IPS-18a (cell line): ENCODE data around the gene CMIP.
"Not testable (repeated sequence)": the region's sequence is repeated elsewhere in the genome, so short reads cannot be mapped to it uniquely, and the experiment has no call there.

Experiments
- H3K27ac ChIP-seq: one replicate; pipeline ENCODE4 v1.5.1; 2013; ENCODE audit warnings: low read length
- H3K27me3 ChIP-seq: one replicate; pipeline ENCODE4 v1.6.1; 2013; ENCODE audit warnings: mild to moderate bottlenecking, low read length; ENCODE audit not compliant: control insufficient read depth, insufficient read depth
- H3K36me3 ChIP-seq: one replicate; pipeline ENCODE4 v1.6.1; 2013; ENCODE audit warnings: low read depth, low read length; ENCODE audit not compliant: control insufficient read depth
- H3K4me1 ChIP-seq: one replicate; pipeline ENCODE4 v1.6.1; 2013; ENCODE audit warnings: low read depth, low read length; ENCODE audit not compliant: control insufficient read depth
- H3K4me3 ChIP-seq: one replicate; pipeline ENCODE4 v1.5.1; 2013; ENCODE audit warnings: low read length
- H3K9ac ChIP-seq: one replicate; pipeline ENCODE4 v1.6.1; 2013; ENCODE audit warnings: mild to moderate bottlenecking, low read length, moderate library complexity
- H3K9me3 ChIP-seq: one replicate; pipeline ENCODE4 v1.6.1; 2013; ENCODE audit warnings: low read depth, low read length; ENCODE audit not compliant: control insufficient read depth

The CMIP gene

GRCh38 chr16:81444448-81445121, at the start of gene CMIP:
CMIP (plus strand) TSS chr16:81444808.
- H3K27ac ChIP-seq, result no peak within 1 kb of the TSS

GRCh38 chr16:81394966-81395655, 49.5 kb upstream of the CMIP start:
- Histone ChIP-seq H3K27ac (no peak overlapping the region), H3K36me3 (no peaks in the 10 kb centered on the region), H3K4me3 (no peak overlapping the region), H3K9me3 (no peaks in the 10 kb centered on the region), H3K4me1 (no peaks in the 10 kb centered on the region), H3K27me3 (no peaks in the 10 kb centered on the region), H3K9ac (no peak overlapping the region)

More at GRCh38 chr16:81444448-81445121, at the start of gene CMIP:
- peaks cover 29% of the 10 kb centered on the region for H3K4me1 ChIP-seq
- H3K9ac ChIP-seq, result peak within 1 kb of the TSS; percentile 75
- H3K27me3 ChIP-seq, result peaks cover 5% of the 10 kb centered on the region
- H3K4me3 ChIP-seq, result peak within 1 kb of the TSS; percentile 64
- H3K36me3 ChIP-seq, result no peaks in the 10 kb centered on the region
- H3K9me3 ChIP-seq, result no peaks in the 10 kb centered on the region

GRCh38 chr16:81397058-81397878, 47.3 kb upstream of the CMIP start:
- H3K9ac ChIP-seq, result no peak overlapping the region
- no peak overlapping the region for H3K27ac ChIP-seq
- H3K4me3 ChIP-seq, result no peak overlapping the region
- no peaks in the 10 kb centered on the region for H3K27me3 ChIP-seq
- H3K4me1 ChIP-seq, result no peaks in the 10 kb centered on the region
- no peaks in the 10 kb centered on the region for H3K9me3 ChIP-seq
- H3K36me3 ChIP-seq, result no peaks in the 10 kb centered on the region

- H3K36me3 ChIP-seq, result no peaks in the 10 kb centered on the region
- H3K9me3 ChIP-seq, result no peaks in the 10 kb centered on the region
- no peaks in the 10 kb centered on the region for H3K4me1 ChIP-seq
- no peaks in the 10 kb centered on the region for H3K27me3 ChIP-seq
- no peak overlapping the region for H3K9ac ChIP-seq
- H3K4me3 ChIP-seq, result no peak overlapping the region
- no peak overlapping the region for H3K27ac ChIP-seq
Measured at GRCh38 chr16:81397879-81398520, 46.6 kb upstream of the CMIP start.

- Histone ChIP-seq H3K9ac (no peak overlapping the region), H3K4me3 (no peak overlapping the region), H3K9me3 (no peaks in the 10 kb centered on the region), H3K27me3 (peaks cover 10% of the 10 kb centered on the region), H3K4me1 (no peaks in the 10 kb centered on the region), H3K27ac (no peak overlapping the region), H3K36me3 (no peaks in the 10 kb centered on the region)
Measured at GRCh38 chr16:81399909-81400308, 44.7 kb upstream of the CMIP start.

- Histone ChIP-seq H3K9ac (no peak overlapping the region), H3K27ac (no peak overlapping the region), H3K36me3 (no peaks in the 10 kb centered on the region), H3K4me1 (no peaks in the 10 kb centered on the region), H3K27me3 (peaks cover 10% of the 10 kb centered on the region), H3K9me3 (no peaks in the 10 kb centered on the region), H3K4me3 (no peak overlapping the region)
Measured at GRCh38 chr16:81401035-81401950, 43.3 kb upstream of the CMIP start.

GRCh38 chr16:81403208-81403600, 41.4 kb upstream of the CMIP start:
- Histone ChIP-seq H3K4me1 (no peaks in the 10 kb centered on the region), H3K27me3 (peaks cover 10% of the 10 kb centered on the region), H3K36me3 (no peaks in the 10 kb centered on the region), H3K9ac (no peak overlapping the region), H3K9me3 (no peaks in the 10 kb centered on the region), H3K4me3 (no peak overlapping the region), H3K27ac (no peak overlapping the region)

- no peak overlapping the region for H3K9ac ChIP-seq
- H3K4me3 ChIP-seq, result peak overlapping the region; percentile 45
- no peak overlapping the region for H3K27ac ChIP-seq
Measured at GRCh38 chr16:81403601-81404391, 40.8 kb upstream of the CMIP start.

GRCh38 chr16:81405002-81405401, 39.6 kb upstream of the CMIP start:
- not testable (repeated sequence) for H3K36me3 ChIP-seq, H3K4me1 ChIP-seq, H3K9ac ChIP-seq, H3K27me3 ChIP-seq, H3K4me3 ChIP-seq, H3K27ac ChIP-seq, H3K9me3 ChIP-seq

More at GRCh38 chr16:81403601-81404391, 40.8 kb upstream of the CMIP start:
- peaks cover 10% of the 10 kb centered on the region for H3K27me3 ChIP-seq
- no peaks in the 10 kb centered on the region for H3K36me3 ChIP-seq
- no peaks in the 10 kb centered on the region for H3K9me3 ChIP-seq
- H3K4me1 ChIP-seq, result no peaks in the 10 kb centered on the region

- Histone ChIP-seq H3K27me3 (peaks cover 10% of the 10 kb centered on the region), H3K4me3 (no peak overlapping the region), H3K9me3 (no peaks in the 10 kb centered on the region), H3K27ac (no peak overlapping the region), H3K4me1 (peaks cover under 1% of the 10 kb centered on the region), H3K36me3 (no peaks in the 10 kb centered on the region), H3K9ac (no peak overlapping the region)
Measured at GRCh38 chr16:81405702-81406113, 38.9 kb upstream of the CMIP start.
